C4-2B (cell line): ENCODE data around the gene DLG2.

ENCODE experiments used
- H3K27ac ChIP-seq: fragments of 450-650 bp; 2 replicates; pipeline ENCODE4 v1.5.1; 2017
- ZFX ChIP-seq: fragments of 450-650 bp; IDR thresholded peaks from 2 replicates; pipeline ENCODE4 v1.6.1; 2017
- TF ChIP-seq, protein P1 (sequence below): fragments of 450-650 bp; conservative IDR thresholded peaks from 2 replicates; pipeline ENCODE4 v1.5.1; 2017; ENCODE audit warnings: mild to moderate bottlenecking

The DLG2 gene

DNA sequence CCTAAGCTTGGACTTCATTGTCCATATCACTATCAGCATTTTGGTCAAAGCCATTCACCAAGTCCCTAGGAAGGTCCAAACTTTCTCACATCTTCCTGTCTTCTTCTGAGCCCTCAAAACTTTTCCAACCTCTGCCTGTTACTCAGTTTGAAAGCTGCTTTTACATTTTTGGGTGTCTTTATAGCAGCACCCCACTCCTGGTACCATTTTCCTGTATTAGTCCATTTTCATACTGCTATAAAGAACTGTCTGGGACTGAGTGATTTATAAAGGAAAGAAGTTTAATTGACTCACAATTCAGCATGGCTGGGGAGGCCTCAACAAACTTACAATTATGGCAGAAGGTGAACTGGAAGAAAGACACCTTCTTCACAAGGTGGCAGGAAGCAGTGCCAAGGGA is 1624.0 kb downstream of the DLG2 start:
- TF ChIP-seq ZFX, result no peak
- TF ChIP-seq, protein P1, sequence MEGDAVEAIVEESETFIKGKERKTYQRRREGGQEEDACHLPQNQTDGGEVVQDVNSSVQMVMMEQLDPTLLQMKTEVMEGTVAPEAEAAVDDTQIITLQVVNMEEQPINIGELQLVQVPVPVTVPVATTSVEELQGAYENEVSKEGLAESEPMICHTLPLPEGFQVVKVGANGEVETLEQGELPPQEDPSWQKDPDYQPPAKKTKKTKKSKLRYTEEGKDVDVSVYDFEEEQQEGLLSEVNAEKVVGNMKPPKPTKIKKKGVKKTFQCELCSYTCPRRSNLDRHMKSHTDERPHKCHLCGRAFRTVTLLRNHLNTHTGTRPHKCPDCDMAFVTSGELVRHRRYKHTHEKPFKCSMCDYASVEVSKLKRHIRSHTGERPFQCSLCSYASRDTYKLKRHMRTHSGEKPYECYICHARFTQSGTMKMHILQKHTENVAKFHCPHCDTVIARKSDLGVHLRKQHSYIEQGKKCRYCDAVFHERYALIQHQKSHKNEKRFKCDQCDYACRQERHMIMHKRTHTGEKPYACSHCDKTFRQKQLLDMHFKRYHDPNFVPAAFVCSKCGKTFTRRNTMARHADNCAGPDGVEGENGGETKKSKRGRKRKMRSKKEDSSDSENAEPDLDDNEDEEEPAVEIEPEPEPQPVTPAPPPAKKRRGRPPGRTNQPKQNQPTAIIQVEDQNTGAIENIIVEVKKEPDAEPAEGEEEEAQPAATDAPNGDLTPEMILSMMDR, result no peak
- no peak overlapping the region for H3K27ac ChIP-seq

DNA sequence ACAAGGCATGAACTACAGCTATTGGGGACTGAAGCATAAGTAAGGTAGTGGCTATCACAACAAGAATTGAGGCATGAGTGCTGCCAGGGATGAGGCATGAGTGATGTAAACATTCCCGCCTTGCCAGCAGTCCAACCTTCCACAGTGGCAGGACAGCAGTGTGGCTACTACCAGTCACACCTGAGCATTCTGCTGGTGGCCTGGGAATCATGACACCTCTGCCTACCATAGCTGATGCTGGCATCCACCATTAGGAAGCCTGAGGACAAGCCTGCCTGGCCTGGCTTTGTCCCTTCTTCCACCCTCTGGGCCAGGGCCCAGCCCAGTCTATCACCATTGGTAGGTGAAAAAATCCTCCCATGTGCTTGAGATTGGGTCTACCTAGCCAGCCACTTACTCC is 1628.2 kb downstream of the DLG2 start:
- TF ChIP-seq, protein P1, result no peak
- no peak for TF ChIP-seq ZFX
- H3K27ac ChIP-seq, result no peak overlapping the region

DNA sequence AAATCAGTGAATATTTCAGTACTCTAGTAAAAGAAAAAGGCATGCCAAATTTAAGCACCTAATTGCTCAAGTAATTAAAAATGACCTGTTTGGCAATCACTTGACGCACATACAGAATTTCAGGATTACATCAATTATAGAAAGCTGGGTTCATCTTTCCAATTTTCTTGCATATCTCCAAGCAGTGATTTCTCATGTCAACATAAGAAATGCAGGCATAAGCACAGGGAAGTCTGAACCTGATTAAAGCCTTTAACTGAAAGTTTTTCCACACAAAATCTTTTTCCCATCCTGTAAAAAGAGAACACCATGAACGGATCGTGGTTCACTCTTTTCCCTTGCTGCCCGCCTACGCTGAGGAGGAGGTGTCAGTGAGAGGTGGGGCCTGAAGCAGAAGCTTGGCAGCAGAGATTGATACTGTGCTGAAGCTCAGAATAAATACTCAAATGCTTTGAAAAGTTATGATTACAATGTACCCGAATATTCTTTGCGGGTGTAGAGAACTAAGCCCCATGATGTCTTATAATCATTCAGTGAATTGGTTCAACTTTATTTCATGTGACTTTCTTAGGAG is 1636.9 kb downstream of the DLG2 start:
- H3K27ac ChIP-seq, result no peak overlapping the region
- TF ChIP-seq, protein P1, result no peak
- no peak for TF ChIP-seq ZFX

DNA sequence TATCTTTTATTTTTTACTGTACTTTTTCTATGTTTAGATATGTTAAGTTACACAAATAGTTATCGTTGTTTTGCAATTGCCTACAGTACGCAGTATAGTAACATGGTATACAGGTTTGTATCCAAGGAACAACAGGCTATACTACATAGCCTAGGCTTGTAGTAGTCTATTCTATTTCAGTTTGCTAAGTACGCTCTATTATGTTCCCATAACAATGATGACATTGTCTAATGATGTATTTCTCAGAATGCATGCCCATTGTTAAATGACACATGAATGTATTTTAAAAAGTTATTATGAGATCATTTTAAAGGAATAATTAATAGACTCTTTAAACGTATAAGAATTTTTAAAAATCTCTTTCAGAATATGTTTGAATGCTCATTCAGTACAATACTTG is 1644.3 kb downstream of the DLG2 start:
- no peak overlapping the region for H3K27ac ChIP-seq
- no peak for TF ChIP-seq ZFX
- TF ChIP-seq, protein P1, result no peak

DNA sequence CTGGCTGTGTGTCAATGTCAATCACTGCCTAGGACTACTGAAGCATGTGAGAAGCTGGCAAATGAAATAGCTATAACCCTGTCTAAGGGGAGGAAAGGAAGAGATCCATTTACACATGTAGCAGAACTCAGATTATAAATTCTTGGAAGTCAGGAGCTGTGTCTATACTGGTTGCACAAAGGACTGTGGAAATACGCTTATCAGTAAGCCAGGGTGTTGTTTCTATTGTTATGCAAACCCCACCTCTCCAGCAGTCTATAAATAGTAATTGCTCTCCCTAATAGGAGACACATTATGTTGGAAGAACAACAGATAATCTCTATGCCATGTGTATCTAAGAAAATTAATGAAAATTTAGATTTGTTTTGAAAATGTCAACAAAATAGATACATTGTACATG is 1647.6 kb downstream of the DLG2 start:
- TF ChIP-seq, protein P1, result no peak
- TF ChIP-seq ZFX, result no peak
- no peak overlapping the region for H3K27ac ChIP-seq

DNA sequence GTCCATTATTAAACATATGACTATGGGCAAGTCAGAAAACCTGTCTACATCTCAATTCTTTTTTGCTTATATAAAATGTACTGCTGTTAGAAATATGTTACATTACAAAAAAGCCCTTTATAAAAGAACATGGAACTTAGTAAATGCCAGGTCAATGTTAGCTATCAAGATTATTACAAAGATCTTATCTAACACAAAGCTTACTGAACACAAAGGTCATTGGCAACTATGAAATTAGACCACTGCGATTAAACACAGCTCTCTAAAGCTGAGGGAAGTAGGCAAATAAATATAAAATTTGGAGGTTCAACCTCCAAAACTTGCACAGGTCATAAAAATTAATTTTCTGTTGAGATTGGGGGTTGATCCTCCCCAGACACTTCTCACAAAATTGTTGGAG is 1648.2 kb downstream of the DLG2 start:
- TF ChIP-seq, protein P1, result no peak
- no peak for TF ChIP-seq ZFX
- H3K27ac ChIP-seq, result no peak overlapping the region

DNA sequence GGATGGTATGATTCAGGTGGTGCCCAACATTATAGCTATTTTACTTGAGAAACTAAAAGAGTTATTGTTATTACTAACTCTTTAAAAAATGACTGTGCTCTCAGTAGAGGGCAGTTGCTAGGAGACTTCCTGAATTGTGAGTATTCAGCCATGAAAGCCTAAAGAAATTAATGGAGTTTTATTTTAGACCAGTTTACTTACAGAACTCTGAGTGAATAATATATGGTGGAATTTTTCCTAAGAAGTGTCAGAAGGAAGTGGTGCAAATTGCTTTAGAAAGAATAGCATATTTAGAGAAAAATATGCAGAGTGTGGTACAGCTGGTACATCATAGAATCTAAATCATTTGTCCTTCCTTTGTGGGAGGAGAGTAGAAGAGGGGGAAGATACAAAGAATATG is 1651.1 kb downstream of the DLG2 start:
- TF ChIP-seq, protein P1, result no peak
- TF ChIP-seq ZFX, result no peak

More for the DNA sequence above, 1651.1 kb downstream of the DLG2 start:
- no peak overlapping the region for H3K27ac ChIP-seq
